Activated naive CD8-positive, alpha-beta T cell treated with anti-CD3 and anti-CD28 coated beads, Interleukin-2, amount 50 U/mL, for 16 hours (primary cell): ENCODE measurements around the gene MMP2.

ENCODE experiments used
- DNase-seq: peaks from one replicate; pipeline ENCODE4 v3.0.0-alpha.2; 2020; ENCODE audit warnings: low read depth, low spot score

Gene MMP2

GRCh38 chr16:55513616-55514015 lies 34.6 kb downstream of the MMP2 start:
- no peak for DNase-seq

GRCh38 chr16:55515111-55515510 lies 36.1 kb downstream of the MMP2 start:
- no peak for DNase-seq

- no peak for DNase-seq
Observed at GRCh38 chr16:55521792-55522191, 42.8 kb downstream of the MMP2 start.

GRCh38 chr16:55526441-55526840 lies 47.4 kb downstream of the MMP2 start:
- no peak for DNase-seq

- DNase-seq = no peak
Observed at GRCh38 chr16:55527885-55528284, 48.9 kb downstream of the MMP2 start.

- no peak for DNase-seq
Observed at GRCh38 chr16:55529018-55529417, 50.0 kb downstream of the MMP2 start.

GRCh38 chr16:55530316-55530856 lies 51.4 kb downstream of the MMP2 start:
- DNase-seq = no peak

- DNase-seq = no peak
Observed at GRCh38 chr16:55532227-55532626, 53.2 kb downstream of the MMP2 start.

- no peak for DNase-seq
Observed at GRCh38 chr16:55534756-55535155, 55.8 kb downstream of the MMP2 start.

GRCh38 chr16:55539049-55539448 lies 60.1 kb downstream of the MMP2 start:
- no peak for DNase-seq

GRCh38 chr16:55539488-55539887 lies 60.5 kb downstream of the MMP2 start:
- no peak for DNase-seq

- DNase-seq = no peak
Observed at GRCh38 chr16:55540221-55540620, 61.2 kb downstream of the MMP2 start.

- no peak for DNase-seq
Observed at GRCh38 chr16:55542459-55543082, 63.6 kb downstream of the MMP2 start.

- no peak for DNase-seq
Observed at GRCh38 chr16:55543472-55543871, 64.5 kb downstream of the MMP2 start.

GRCh38 chr16:55552621-55553020 lies 73.6 kb downstream of the MMP2 start:
- no peak for DNase-seq

- no peak for DNase-seq
Observed at GRCh38 chr16:55555436-55555835, 76.4 kb downstream of the MMP2 start.
